Gastroesophageal sphincter (tissue), 4 donors: ENCODE results near the gene GJA10. TPM values are rescaled to one million over a fixed set of nuclear protein-coding genes. Genes with fewer than 3 reads are reported as not detected.
"Not testable (repeated sequence)": the region's sequence is repeated elsewhere in the genome, so short reads cannot be mapped to it uniquely, and the experiment has no call there.

Experiments used
- ATAC-seq: fragments of 150-250 bp; one replicate; pipeline ENCODE4 v1.9.1; 2016; ENCODE audit warnings: mild to moderate bottlenecking, moderate library complexity
- H3K27ac ChIP-seq, 4 donors: fragments of 200-600 bp; sonication (generic) in 3 of 4; 1 replicate in 3 of 4; 2 replicates in 1 of 4; pipeline ENCODE4 v1.5.1; 2016 to 2019
- H3K27me3 ChIP-seq: fragments of 200-600 bp; sonication (generic); one replicate; pipeline ENCODE4 v1.5.1; 2019
- H3K36me3 ChIP-seq, 2 donors: fragments of 200-600 bp; sonication (generic); one replicate each; pipeline ENCODE4 v1.5.1; 2019; ENCODE audit warnings: control low read depth in 1 of 2
- H3K4me1 ChIP-seq, 3 donors: fragments of 200-600 bp; sonication (generic); 1 replicate in 2 of 3; 2 replicates in 1 of 3; pipeline ENCODE4 v1.5.1; 2016 to 2019; ENCODE audit warnings: control low read depth in 2 of 3
- H3K4me3 ChIP-seq, 2 donors: fragments of 200-600 bp; sonication (generic); one replicate each; pipeline ENCODE4 v1.5.1; 2019; ENCODE audit warnings: mild to moderate bottlenecking in 1 of 2, moderate library complexity in 1 of 2
- H3K9me3 ChIP-seq, 3 donors: fragments of 200-600 bp; sonication (generic); one replicate each; pipeline ENCODE4 v1.5.1; 2017 to 2019; ENCODE audit warnings: control low read depth in 2 of 3
- EP300 ChIP-seq: sonication (generic); formaldehyde crosslinking; IDR thresholded peaks from one replicate; pipeline ENCODE4 v1.6.1; 2017; ENCODE audit warnings: antibody characterized with exemption, mild to moderate bottlenecking
- POLR2A ChIP-seq, 2 donors: fragments of 450-650 bp; IDR thresholded peaks; one replicate each; pipeline ENCODE4 v1.6.1; 2017; ENCODE audit warnings: antibody characterized with exemption in 2 of 2, mild to moderate bottlenecking in 2 of 2, moderate library complexity in 1 of 2
- POLR2AphosphoS5 ChIP-seq: sonication (generic); formaldehyde crosslinking; IDR thresholded peaks from one replicate; pipeline ENCODE4 v1.6.1; 2017; ENCODE audit warnings: antibody characterized with exemption
- WGBS, 2 donors: methylation state at CpG; one replicate each; pipeline ENCODE4 v1.1.5; 2018; ENCODE audit warnings: low coverage in 1 of 2; 5-methylcytosine and 5-hydroxymethylcytosine counted together
- total RNA-seq, 4 donors: library from RNA; depleted of rRNA; stranded (reverse); fragments of >200 nt; gene quantifications; one replicate each; pipeline ENCODE4 v1.1.0, GENCODE V29; 2016
- TF ChIP-seq, protein P1 (sequence below), 4 experiments: fragments of 200-600 bp in 2 of 4; fragments of 450-650 bp in 2 of 4; sonication (generic) in 1 of 4; IDR thresholded peaks; one replicate each; pipeline ENCODE4 v1.5.1; 2017 to 2019; ENCODE audit warnings: antibody characterized with exemption in 4 of 4, mild to moderate bottlenecking in 2 of 4, moderate library complexity in 2 of 4

The GJA10 gene
- total RNA-seq, 4 donors from 2014 or later, result not detected

DNA sequence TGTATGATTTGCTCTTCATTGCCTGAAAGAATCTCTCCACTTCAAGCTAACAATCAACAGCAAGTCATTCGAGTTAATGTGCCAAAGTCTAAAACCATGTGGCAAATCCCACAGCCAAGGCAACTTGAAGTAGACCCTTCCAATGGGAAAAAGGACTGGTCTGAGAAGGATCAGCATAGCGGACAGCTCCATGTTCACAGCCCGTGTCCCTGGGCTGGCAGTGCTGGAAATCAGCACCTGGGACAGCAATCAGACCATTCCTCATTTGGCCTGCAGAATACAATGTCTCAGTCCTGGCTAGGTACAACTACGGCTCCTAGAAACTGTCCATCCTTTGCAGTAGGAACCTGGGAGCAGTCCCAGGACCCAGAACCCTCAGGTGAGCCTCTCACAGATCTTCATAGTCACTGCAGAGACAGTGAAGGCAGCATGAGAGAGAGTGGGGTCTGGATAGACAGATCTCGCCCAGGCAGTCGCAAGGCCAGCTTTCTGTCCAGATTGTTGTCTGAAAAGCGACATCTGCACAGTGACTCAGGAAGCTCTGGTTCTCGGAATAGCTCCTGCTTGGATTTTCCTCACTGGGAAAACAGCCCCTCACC, 1.1 kb downstream of the GJA10 start:
- Histone ChIP-seq H3K36me3 (no peaks in the 10 kb centered on the region), H3K27ac (no peak overlapping the region), H3K4me1 (no peaks in the 10 kb centered on the region), H3K4me3 (no peak overlapping the region), H3K9me3 (no peaks in the 10 kb centered on the region), H3K27me3 (peaks cover 40% of the 10 kb centered on the region)
- 13 to 58% methylated on average over 4 to 5 of the region's 8 CpGs for WGBS, 2 donors
- no peak for ATAC-seq
- TF ChIP-seq, protein P1, sequence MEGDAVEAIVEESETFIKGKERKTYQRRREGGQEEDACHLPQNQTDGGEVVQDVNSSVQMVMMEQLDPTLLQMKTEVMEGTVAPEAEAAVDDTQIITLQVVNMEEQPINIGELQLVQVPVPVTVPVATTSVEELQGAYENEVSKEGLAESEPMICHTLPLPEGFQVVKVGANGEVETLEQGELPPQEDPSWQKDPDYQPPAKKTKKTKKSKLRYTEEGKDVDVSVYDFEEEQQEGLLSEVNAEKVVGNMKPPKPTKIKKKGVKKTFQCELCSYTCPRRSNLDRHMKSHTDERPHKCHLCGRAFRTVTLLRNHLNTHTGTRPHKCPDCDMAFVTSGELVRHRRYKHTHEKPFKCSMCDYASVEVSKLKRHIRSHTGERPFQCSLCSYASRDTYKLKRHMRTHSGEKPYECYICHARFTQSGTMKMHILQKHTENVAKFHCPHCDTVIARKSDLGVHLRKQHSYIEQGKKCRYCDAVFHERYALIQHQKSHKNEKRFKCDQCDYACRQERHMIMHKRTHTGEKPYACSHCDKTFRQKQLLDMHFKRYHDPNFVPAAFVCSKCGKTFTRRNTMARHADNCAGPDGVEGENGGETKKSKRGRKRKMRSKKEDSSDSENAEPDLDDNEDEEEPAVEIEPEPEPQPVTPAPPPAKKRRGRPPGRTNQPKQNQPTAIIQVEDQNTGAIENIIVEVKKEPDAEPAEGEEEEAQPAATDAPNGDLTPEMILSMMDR (IDR thresholded peaks at IDR 0.05), result no peak
- TF ChIP-seq POLR2AphosphoS5, result no peak
- no peak for TF ChIP-seq POLR2A (IDR thresholded peaks at IDR 0.05)
- no peak for TF ChIP-seq EP300

DNA sequence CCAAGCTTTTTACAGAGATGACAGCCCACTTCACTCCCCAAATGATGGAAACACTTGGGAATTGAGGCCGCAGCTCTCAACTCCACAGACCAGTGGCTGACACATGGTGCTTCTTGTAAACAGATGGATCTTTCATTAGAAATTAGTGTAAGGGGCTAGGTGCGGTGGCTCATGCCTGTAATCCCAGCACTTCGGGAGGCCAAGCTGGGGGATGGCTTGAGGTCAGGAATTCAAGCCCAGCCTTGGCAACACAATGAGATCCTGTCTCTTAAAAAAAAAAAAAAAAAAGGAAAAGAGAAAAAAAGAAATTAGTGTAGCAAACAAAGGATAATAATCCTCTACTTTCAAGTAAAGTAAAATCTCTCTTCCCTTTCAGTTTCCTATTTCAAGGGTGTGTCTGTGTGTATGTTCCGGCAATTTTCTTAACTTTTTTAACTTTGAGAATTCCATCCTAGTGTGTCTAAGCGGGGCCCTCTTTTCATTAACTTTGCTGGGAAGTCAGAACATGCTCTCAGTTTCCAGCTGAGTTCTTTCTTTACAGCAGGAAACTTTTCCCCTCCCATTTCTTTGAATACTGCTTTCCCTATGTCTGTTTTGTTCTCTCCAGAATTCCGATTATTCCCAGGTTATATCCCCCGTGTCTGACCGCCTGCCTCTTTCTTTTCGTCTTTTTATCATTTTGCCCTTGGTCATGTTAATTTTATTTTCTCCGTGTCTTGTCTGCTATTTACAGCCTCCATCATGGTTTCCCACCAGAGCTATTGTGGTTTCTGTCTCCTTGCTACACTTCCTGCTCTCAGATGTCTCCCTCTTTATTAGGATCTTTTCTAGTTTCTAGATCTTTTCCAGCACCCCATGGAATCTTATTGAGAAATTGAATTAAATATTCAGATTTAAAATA, 16.0 kb downstream of the GJA10 start:
- WGBS, 2 donors, result 39 to 52% methylated on average over 8 to 10 of the region's 10 CpGs
- H3K9me3 ChIP-seq, H3K27me3 ChIP-seq, H3K4me1 ChIP-seq, H3K27ac ChIP-seq, H3K36me3 ChIP-seq, ATAC-seq, H3K4me3 ChIP-seq: not testable (repeated sequence)

DNA sequence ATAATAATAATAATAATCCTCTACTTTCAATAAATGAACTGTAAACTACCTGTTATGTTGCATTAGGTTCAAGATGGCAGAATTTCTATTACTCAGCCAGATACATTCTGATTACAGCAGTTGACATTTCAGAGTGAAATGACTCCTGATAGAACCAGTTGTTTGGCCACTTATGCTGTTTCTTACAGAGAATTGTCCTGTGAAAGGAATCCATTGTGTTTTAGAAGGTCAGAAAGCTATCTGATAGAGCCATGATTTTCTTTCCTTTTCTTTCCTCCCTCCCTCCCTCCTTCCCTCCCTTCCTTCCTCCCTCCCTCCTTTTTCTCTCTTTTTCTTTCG, 16.6 kb downstream of the GJA10 start:
- ATAC-seq, result no peak
- whole genome bisulfite sequencing, 2 donors, result 45% methylated on average over 1 of the region's 1 CpG; no CpG with 5 or more reads in 1 of the 2 donors
- H3K4me3 ChIP-seq, result no peak overlapping the region
- peaks cover 3% of the 10 kb centered on the region for H3K27me3 ChIP-seq
- no peaks in the 10 kb centered on the region for H3K36me3 ChIP-seq
- H3K27ac ChIP-seq, result no peak overlapping the region
- TF ChIP-seq POLR2AphosphoS5, result no peak
- TF ChIP-seq POLR2A (IDR thresholded peaks at IDR 0.05), result no peak
- TF ChIP-seq, protein P1 (IDR thresholded peaks at IDR 0.05), result no peak
- TF ChIP-seq EP300, result no peak
- no peaks in the 10 kb centered on the region for H3K4me1 ChIP-seq
- peaks cover 0 to 6% (median 0%) of the 10 kb centered on the region in 3 donors for H3K9me3 ChIP-seq

DNA sequence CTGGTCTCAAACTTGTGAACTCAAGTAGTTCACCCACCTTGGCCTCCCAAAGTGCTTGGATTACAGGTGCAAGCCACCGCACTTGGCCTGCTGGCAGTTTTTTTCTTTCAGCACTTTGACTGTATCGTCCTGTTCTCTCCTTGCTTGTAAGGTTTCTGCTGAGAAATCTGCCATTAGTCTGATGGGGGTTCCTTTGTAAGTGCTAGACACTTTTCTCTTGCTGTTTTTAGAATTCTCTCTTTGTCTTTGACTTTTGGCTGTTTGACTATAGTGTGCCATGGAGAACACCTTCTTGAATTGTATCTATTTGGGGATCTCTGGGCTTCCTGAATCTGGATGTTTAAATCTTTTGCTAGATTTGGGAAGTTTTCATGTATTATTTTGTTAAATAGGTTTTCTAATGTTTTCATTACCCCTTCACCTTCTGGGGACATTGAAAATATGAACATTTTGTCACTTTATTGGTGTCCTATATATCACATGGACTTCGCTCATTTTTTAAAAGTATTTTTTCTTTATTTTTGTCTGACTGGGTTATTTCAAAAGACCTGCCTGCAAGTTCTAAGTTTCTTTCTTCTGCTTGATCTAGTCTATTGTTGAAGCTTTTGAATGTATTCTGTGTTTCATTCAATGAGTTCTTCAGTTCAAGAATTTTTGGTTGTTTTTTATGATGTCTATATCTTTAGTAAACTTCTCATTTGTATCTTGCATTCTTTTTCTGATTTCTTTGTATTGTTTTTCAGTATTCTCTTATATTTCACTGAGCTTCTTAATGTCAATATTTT, 22.1 kb downstream of the GJA10 start:
- H3K36me3 ChIP-seq, result no peaks in the 10 kb centered on the region

DNA sequence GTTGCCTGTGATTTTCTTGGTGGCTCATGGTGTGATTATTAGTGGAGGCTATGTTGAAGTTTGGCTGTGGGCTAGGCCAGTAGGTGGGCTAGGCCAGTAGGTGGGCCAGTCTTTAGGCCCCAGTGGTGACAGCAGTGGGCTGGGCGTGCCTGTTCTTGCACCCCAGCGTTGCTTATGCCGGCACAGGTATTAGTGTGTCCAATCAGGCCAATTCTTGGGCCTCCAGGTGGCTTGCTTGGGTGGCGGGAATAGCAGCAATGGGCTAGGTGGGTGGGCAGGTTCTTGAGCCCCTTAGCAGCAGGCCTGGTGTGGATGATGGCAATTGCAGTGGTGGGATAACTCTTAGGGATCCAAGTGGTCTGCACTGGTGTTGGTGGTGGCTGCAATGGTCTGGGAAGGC, 22.9 kb downstream of the GJA10 start:
- Histone ChIP-seq H3K9me3 (peaks cover 0 to 25% (median 0%) of the 10 kb centered on the region in 3 donors), H3K27me3 (peaks cover 12% of the 10 kb centered on the region), H3K4me1 (no peaks in the 10 kb centered on the region), H3K36me3 (no peaks in the 10 kb centered on the region), H3K4me3 (no peak overlapping the region), H3K27ac (no peak overlapping the region)
- ATAC-seq, result no peak
- no CpG with 5 or more reads among the region's 4 CpGs for WGBS, 2 donors
- TF ChIP-seq EP300 (no peak), POLR2AphosphoS5 (no peak), POLR2A (IDR thresholded peaks at IDR 0.05) (no peak)
- TF ChIP-seq, protein P1 (IDR thresholded peaks at IDR 0.05), result no peak

More for the DNA sequence above, 22.1 kb downstream of the GJA10 start:
- no peak for ATAC-seq
- WGBS, 2 donors, result 73 to 94% methylated on average over 3 of the region's 3 CpGs
- no peaks in the 10 kb centered on the region for H3K4me1 ChIP-seq
- H3K27ac ChIP-seq, result no peak overlapping the region
- peaks cover 0 to 25% (median 0%) of the 10 kb centered on the region in 3 donors for H3K9me3 ChIP-seq
- H3K27me3 ChIP-seq, result peaks cover 6% of the 10 kb centered on the region
- no peak overlapping the region for H3K4me3 ChIP-seq
- no peak for TF ChIP-seq POLR2A (IDR thresholded peaks at IDR 0.05)
- TF ChIP-seq EP300, result no peak
- no peak for TF ChIP-seq POLR2AphosphoS5
- TF ChIP-seq, protein P1 (IDR thresholded peaks at IDR 0.05), result no peak
